ENCODE results near the gene PLOD1.
"Not testable (repeated sequence)": the region's sequence is repeated elsewhere in the genome, so short reads cannot be mapped to it uniquely, and the experiment has no call there.

Gene PLOD1

DNA sequence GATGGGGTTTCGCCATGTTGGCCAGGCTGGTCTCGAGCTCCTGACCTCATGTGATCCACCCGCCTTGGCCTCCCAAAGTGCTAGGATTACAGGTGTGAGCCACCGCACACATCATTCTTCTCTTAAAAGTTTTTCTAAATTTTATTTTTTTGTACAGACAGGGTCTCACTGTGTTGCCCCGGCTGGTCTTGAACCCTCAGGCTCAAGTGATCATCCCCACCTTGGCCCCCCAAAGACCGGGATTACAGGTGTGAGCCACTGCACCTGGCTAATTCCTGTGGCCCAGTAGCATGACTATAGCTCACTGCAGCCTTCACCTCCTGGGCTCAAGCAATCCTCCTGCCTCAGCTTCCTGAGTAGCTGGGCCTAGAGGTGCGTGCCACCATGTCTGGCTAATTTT lies 5.3 kb downstream of the PLOD1 start:
- not testable (repeated sequence) for DNase-seq

DNA sequence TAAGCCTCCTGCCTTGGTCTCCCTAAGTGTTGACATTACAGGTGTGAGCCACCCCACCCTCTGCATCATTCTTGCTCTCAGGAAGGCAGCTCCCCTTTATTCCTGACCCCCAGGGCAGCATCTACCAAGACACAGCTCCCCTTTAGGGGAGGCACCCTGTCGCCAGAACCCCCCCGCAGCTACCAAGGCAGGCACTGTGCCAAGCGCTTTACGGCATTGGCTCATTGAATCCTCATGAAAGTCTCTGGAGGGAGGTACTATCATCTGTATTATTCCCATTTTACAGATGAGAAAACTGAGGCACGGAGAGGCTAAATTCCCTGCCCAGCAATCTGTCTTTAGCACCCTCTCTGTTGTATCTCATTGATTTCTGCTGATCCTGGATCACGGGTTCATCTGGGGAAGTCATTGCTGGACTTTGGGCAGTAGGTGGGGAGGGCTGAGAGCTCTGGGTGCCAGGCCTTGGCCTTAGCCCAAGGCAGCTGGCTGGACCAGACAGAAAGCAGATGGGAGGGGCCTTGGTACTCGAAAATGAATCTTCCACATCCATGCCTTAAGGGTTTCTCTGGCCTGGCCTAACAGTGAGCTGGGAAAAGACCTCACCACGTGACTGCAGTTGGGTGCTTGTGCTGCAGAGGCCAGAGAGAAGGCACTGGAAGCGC lies 5.9 kb downstream of the PLOD1 start:
- DNase-seq, result peak; percentile 19

DNA sequence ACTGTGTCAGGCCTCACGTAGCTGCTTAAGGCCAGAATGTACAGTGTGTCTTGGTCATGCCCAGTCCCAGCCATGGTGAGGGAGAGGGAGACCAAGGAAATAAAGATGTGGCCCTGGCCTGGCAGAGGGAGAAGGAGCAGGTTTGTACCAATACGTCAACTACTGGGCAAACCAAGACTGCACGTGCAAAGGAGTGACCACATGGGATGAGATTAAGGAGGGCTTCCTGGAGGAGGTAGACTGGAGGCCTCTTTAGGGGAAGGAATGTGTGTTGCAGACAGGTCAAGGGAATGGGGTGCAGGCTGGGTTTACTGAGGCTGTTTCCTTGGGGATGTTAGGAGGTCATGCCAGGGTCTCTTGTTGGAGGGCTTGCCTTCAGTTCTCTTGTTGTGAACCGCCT lies 7.8 kb downstream of the PLOD1 start:
- no peak for DNase-seq

DNA sequence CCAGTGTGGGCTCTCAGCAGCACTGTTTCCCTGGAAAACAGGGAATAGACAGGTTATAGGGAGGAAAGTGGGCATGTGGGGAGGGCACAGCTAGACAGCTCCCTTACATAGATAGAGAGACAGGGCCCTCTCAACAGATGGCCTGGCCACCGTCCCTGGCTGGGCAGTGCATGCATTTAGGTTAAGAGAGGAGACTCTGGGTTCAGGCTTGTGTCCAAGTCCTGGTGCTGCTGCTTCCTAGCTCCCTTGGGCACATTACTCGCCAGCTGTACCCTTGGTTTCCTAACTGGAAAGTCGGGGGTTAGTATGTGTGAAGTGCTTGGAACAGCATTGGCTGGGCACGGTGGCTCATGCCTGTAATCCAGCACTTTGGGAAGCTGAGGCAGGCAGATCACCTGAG lies 9.1 kb downstream of the PLOD1 start:
- DNase-seq, result peak; percentile 24

DNA sequence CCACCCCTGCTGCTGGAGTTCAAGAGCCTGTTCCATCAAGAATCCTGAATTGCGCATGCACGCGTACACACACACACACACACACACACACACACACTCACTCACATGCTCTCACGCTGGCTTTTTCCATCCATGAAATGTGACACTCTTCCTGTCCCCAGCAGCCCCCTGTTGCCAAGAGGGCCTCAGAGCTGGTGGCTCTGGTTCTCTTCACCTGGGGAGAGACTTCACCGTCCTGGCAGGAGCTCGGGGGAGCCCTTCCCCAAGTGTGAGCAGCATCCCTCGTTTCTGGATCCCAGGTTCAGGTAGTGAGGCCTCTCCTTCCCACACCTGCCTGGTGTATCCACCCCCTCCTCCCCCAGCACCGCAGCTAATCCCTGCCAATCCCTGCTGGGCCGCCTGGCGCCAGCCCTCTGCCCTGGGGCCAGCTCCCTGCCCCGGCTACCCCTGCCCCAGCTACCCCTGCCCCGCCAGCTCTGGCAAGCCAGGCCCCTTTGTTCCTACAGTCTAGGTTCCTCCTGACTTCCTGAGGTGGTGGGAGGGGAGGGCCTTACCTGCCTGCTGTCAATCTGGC lies 9.9 kb downstream of the PLOD1 start:
- DNase-seq, result peak; percentile 79

DNA sequence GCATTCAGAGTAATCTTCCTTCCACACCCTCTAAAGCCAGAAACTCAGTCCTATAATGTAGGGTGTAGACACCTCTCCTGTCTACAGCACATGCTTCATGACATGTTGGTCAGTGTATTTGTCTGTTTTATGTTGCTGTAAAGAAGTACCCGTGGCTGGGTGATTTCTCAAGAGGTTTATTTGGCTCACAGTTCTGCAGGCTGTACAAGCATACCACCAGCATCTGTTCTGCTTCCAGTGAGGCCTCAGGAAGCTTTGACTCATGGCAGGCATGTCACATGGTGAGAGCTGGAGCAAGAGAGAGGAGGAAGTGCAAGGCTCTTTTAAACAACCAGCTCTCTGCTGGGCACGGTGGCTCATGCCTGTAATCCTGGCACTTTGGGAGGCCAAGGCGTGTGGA lies 12.1 kb downstream of the PLOD1 start:
- DNase-seq, result no peak

DNA sequence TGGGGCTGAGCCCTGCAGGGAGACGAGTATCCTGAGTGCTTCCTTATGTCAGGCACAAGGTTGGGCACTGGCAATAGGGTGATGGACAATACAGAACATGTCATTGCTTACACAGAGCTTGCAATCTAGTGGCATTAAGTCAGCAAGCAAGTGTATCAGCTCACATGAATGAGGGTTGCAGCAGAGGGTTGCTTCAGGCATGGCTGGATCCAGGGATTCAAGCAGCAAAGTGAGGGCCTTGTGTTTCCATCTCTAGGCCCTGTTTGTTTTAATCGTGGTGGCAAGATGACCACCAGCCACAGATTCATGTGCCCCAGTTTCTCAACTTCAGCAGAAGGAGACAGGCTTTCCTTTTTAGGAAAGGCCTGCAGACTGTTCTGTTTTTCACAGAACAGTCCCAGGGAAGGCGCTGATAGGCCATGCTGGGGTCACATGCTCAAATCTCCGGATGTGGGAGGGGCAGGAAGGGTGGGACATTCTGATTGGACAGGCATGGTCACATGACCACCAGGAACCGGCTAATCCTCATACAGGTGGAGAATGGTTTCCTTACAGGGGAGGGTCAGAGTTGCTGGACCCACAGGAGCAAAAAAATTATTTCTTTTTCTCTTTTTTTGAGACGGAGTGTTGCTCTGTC lies 14.4 kb downstream of the PLOD1 start:
- no peak for DNase-seq

DNA sequence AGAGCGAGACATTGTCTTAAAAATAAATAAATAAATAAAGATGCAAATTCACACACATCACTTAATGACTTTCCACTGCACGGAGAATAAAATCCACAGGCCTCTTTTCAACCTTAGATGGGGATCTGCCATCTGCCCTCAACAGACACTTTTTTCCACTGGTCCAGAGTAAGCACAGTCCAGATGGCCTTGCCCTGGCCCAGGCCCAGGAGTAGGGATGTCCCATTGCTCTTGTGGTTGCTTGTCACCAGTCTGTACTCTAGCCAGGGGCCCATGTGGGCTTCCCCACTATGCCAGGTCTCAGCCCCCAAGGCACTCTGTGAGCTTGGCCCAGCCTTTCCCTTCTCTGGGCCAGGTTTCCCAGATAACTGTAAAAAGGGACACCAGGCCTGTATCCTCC lies 17.4 kb downstream of the PLOD1 start:
- no peak for DNase-seq

DNA sequence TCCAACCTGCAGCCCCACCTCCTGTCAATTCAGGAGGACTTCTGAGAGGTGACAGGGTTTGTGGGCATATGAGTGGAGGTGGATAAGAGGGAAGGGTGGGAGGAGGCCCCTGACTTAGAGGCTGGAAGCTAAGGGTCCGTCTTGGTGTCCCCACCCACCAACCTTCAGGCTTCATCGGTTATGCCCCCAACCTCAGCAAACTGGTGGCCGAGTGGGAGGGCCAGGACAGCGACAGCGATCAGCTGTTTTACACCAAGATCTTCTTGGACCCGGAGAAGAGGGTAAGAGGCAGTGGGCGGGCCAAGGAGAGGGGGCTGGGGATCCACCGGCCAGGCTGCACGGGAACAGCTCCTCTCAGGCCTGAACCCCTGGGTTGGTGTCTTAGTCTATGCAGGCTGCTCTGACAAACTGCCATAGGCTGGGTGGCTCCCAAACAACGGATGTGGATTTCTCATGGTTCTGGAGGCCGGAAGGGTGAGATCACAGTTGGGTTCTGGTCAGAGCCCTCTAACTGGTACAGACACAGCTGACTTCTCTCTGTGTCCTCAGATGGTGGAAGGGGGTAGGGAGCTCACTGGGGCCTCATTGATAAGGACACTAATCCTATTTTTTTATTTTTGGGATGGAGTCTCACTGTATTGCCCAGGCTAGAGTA lies 18.1 kb downstream of the PLOD1 start:
- no peak for DNase-seq

DNA sequence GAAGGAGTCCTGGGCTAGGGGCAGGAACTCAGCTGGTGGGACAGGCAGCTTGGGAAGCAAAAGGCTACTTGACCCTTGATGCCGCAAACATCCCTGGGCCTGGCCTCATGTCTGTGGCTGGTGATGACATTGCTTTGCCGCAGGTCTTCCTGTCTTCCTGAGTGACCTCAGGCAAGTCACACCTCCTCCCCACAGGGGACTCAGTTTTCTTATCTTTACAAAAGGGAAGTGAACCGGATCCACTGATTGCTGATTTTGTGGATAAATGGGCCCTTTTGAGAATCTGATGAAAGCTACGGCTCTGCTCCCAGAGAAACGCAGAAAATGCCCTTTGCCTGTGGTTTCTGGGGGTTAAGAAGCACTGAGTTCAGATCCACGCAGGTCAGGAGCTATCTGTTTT lies 20.7 kb downstream of the PLOD1 start:
- no peak for DNase-seq

DNA sequence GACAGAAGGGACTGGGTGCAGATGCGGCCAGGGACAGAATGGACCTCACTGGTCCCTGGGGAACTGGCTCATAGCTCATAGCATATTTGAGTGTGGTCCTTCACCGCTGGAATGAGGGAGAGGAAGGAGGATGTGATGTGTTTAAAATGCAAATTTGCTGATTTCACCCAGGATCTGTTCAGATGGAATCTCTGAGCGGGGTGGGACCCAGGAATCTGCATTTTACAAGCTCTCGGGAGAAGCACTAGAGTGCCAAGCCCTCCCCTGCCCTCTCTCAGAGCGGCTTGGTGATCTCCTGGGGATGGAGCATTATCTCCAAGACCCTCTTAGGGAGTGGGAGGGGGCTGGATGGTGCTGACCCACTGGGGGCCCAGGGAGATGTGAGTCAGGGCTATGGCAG lies 22.9 kb downstream of the PLOD1 start:
- no peak for DNase-seq

DNA sequence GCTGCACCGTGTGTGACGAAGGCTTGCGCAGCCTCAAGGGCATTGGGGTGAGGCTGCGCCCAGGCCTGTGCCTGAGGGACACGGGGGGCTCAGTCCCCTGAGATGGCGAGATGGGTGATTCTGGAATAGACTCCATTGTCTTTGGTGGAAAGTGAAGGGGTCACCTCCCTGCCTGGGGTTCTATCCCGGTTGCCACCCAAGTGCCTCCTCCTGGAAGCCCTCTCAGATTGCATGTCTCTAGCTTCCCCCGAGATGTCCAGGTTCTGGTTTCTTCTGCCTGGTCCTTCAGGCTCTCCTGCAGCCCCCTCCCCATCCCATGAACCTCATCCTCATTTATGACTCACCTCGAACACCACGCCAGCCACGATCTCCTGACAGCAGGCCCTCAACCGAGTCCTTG lies 23.4 kb downstream of the PLOD1 start:
- DNase-seq, result no peak

DNA sequence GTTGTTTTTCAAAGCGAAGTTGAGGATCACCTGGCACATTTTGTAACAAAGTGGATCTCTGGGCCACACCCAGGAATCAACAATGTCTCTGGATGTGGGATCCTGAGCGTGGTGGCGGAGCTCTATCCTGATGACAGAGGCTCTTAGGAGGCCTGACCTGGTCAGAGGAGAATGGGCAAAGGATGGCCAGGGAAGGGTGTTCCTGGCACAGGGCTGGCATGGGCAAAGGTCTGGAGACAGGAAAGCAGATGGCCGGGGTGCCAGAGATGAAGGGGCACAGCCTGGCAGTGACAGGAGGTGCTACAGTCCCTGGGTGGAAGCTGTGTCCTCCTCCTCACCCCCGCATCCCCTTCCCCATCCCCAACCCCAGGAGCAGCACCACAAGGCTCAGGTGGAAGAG lies 25.8 kb downstream of the PLOD1 start:
- DNase-seq, result no peak

DNA sequence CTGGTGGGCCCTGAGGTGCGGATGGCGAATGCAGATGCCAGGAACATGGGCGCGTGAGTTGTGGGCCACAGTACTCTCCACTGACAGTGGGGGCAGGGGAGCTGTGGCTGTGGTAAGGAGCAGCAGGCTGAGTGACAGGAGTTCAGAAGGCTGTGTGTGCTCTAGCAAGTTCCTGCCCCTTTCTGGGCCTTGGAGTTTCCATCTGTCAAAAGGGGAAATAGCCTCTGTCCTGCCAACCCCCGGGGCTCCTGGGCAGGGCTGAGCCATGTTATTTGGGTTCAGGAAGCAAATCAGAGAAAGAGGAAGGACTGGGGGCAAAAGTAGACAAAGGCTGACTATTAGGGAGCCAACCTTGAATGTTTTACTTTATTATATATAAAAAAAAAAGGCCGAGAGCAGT lies 26.2 kb downstream of the PLOD1 start:
- DNase-seq, result no peak

DNA sequence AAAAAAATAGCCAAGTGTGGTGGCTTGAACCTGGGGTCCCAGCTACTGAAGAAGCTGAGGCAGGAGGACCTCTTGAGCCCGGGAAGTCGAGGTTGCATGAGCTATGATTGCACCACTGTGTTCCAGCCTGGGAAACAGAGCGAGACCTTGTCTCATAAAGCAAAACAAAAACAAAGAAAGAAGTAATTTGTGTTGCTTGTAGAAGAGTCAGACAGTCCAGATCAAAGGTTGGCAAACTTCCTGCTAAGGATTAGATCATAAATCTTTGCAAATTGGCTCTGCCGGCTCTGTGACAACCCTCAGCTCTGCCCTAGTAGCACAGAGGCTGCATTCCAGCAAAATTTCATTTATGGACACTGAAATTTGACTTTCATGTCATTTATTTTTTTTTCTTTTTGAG lies 26.7 kb downstream of the PLOD1 start:
- no peak for DNase-seq

DNA sequence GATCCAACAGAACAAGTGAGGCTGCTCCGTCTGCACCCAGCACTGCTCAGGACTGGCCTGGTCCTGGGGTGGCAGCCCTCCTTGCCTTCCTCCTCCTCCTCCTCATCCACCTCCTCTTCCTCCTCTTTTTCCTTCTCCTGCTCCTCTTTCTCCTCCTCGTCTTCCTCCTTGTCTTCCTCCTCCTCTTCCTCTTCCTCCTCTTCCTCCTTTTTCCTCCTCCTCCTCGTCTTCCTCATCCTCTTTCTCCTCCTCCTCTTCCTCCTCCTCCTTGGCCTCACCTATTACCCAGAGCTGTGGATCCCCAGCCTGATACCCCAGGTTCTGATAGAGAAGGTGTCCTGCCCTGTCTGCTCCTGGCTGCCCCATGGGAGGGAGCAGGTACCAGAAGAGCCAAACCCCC lies 29.1 kb downstream of the PLOD1 start:
- DNase-seq, result no peak

DNA sequence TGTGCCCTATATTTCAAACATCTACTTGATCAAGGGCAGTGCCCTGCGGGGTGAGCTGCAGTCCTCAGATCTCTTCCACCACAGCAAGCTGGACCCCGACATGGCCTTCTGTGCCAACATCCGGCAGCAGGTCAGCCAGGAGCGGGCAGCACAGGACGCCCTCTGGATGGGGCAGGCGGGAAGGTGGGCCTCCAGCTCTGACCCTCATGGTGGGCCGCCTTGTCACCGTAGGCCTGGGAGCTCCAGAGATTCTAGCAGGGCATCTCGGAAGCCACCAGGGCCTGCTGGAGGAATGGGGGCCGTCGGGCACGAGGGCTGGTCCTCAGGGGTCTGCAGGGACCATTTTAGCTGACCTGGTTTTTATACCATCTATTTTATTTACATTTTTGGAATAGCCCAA lies 30.1 kb downstream of the PLOD1 start:
- no peak for DNase-seq

DNA sequence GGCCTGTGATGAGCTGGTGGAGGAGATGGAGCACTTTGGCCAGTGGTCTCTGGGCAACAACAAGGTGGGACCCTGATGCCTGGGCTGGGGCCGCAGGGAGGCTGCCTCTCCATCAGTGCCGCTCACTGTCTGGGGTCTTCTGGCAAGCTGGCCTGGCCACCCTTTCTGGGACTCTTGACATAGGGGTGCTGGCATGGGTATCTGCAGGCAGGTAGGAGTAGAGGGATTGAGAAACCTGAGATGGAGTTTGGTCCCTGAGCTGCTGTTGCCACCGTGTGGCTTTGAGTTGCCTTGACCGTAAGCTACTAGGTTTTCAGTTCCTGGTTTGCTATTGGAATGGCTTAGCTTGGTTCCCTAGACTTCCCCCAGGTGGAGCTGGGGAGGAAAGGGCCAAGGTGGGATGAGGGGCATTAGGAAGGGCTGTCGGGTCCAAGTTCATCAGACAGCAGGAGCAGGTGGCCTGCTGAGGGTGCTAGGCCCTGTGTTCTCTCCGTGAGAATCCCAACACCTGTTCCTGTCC lies 32.6 kb downstream of the PLOD1 start:
- DNase-seq, result peak; percentile 53

DNA sequence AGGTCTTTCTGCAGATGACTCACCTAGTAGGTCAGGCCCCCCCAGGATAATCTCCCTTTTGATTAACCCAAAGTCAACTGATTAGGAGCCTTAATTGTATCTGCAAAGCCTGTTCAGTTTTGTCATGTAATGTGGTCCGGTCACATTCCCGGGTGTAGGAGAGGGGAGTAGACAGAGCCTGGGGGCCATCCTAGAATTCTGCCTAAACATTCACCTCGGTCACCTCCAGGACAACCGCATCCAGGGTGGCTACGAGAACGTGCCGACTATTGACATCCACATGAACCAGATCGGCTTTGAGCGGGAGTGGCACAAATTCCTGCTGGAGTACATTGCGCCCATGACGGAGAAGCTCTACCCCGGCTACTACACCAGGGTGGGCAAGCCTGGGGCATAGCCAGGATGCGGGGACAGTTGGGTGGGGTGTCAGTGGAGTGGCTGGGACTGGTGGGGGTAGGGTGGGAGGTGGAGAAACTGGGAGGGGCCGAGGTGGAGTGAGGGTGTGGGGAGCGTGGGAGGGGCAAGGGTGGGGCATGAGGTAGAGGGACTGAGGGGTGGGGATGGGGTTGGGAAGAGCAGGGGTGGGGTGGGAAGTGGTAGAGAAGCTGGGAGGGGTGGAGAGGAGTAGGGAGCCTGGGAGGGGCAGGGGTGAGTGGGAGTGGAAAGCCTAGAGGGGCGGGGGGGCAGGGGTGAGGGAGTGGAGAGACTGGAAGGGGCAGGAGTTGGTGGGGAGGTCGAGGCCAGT lies 36.1 kb downstream of the PLOD1 start:
- no peak for DNase-seq

DNA sequence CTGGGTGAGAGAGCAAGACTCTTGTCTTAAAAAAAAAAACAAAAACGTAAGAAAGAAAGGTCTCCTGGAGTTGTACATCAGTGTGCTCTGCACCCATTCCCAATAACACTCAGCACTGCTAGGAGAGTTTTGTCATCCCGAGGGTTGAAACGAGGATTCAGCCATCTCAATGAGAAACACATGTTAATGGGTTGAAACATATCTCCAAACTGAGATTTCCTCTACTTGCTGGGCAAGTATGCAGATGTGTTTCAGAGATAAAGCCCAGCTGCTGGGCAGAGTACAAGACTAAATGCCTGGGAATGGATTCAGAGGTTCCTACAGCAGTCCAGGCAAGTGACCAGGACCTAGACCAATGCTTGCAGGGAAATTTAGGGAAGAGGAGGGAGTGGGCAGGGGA lies 43.1 kb downstream of the PLOD1 start:
- DNase-seq, result no peak

DNA sequence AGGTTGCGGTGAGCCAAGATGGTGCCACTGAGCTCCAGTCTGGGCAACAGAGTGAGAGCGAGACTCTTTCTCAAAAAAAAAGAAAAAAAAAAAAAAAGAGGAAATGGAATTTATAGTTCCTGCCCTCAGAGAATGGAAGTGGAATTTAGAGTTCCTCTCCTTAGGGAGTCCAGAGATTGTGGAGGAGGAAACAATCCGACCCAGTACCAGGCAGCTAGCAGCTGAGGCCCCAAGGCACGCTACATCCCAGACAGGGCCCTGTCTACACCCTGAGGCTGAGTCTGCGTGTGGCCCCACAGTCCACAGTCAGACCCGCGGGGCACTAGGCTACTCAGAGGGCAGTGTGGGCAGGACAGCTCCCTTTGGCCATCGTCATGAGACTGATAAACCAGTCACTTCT lies 43.8 kb downstream of the PLOD1 start:
- no peak for DNase-seq

DNA sequence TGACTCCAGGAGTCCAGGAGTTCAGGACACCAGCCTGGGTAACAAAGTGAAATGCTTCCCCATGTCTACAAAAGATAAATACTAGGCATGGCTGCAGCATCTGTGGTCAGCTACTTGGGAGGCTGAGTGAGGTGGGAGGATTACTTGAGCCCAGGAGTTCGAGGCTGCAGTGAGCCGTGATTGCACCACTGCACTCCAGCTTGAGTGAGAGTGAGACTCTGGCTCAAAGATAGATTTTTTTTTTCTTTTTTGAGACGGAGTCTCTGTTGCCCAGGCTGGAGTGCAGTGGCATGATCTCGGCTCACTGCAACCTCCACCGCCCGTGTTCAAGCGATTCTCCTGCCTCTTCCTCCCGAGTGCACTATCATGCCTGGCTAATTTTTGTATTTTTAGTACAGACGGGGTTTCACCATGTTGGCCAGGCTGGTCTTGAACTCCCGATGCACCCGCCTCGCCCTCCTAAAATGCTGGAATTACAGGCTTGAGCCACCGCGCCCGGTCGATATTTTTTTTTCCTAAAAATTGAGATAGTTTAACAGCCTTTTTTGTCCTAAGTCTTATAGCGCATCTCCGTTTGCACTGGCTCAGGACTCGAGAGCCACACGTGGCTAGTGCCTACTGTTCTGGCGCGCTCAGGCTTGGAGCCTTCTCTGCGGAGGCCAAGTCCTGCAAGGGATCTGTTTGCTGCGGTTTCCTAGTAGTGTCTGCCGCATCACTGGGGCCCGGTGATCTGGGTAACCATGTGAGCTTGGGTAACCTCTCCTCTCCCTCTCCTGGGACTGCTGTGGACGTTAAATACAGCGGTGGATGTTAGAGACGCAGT lies 44.7 kb downstream of the PLOD1 start:
- peak; percentile 89 for DNase-seq
